Osteocyte (in vitro differentiated cells): ENCODE results near the gene HSP90AA1. TPM values are rescaled to one million over a fixed set of nuclear protein-coding genes. Genes with fewer than 3 reads are reported as not detected.
"Not testable (repeated sequence)": the region's sequence is repeated elsewhere in the genome, so short reads cannot be mapped to it uniquely, and the experiment has no call there.

Experiments
- DNase-seq: peaks from one replicate; pipeline ENCODE4 v3.0.0; 2021; ENCODE audit warnings: mixed read lengths; ENCODE audit not compliant: unreplicated experiment; ENCODE audit errors: extremely low spot score
- H3K27ac Mint-ChIP-seq: one replicate; pipeline ENCODE4 v1.8.0; 2021; ENCODE audit warnings: mild to moderate bottlenecking, mixed read lengths; ENCODE audit not compliant: unreplicated experiment
- H3K27me3 Mint-ChIP-seq: one replicate; pipeline ENCODE4 v1.8.0; 2021; ENCODE audit warnings: mixed read lengths; ENCODE audit not compliant: unreplicated experiment
- H3K36me3 Mint-ChIP-seq: one replicate; pipeline ENCODE4 v1.8.0; 2021; ENCODE audit warnings: mixed read lengths; ENCODE audit not compliant: unreplicated experiment
- H3K4me1 Mint-ChIP-seq: one replicate; pipeline ENCODE4 v1.8.0; 2021; ENCODE audit warnings: mixed read lengths; ENCODE audit not compliant: unreplicated experiment
- H3K4me3 Mint-ChIP-seq: one replicate; pipeline ENCODE4 v1.8.0; 2021; ENCODE audit warnings: mild to moderate bottlenecking, moderate library complexity, mixed read lengths; ENCODE audit not compliant: unreplicated experiment
- H3K9me3 Mint-ChIP-seq: one replicate; pipeline ENCODE4 v1.8.0; 2021; ENCODE audit warnings: mixed read lengths; ENCODE audit not compliant: unreplicated experiment
- total RNA-seq: library from RNA; stranded (reverse); gene quantifications from 2 replicates; pipeline ENCODE4 v1.2.1, GENCODE V29; 2021
- TF ChIP-seq, protein P1 (sequence below): fragments of 200-600 bp; sonication (generic); IDR thresholded peaks from 2 replicates; pipeline ENCODE4 v1.5.0; 2021; ENCODE audit warnings: antibody characterized with exemption, mild to moderate bottlenecking, moderate library complexity

Gene HSP90AA1
- total RNA-seq, 1 donor from 2014 or later = 317 TPM

DNA sequence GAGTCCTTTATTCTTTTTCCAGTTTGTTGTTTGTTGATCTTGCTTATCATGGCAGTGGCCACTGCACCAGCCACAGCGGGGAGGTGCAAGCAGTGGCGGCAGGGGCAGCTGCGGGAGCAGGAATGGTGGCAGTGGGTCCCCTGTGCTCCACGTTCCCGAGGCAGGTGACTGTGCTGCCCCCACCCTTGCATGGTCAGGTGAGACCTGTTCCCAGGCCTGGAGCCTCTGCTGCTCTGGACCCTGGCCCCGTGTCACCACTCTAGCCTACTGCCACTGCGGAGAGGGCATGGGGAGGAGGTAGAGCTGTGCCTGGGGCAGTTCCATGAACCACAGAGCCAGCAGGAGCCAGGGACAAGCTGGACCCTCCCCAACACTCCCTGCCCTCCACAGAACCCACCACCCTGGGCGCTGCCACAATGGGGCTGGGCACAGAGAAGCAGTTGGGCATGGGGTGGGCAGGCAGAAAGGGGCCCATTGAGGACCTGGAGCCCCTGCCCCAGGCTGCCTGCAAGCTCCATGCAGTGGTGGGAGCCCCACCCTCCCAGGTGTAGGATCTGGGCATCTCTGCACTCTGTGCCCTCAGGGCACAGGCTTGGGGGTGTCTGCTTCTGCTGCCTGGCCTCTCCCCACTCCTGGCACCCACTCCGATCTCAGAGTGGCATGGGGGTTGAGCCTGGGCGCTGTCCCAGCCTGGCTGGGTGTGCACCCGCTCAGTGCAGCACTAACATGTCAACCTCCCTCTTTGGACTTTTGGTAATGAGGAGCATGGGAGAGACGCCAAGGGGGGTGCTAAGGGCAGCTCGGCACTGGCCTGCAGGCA lies 29.7 kb upstream of the HSP90AA1 start:
- no peaks in the 10 kb centered on the region for H3K9me3 Mint-ChIP-seq
- TF ChIP-seq, protein P1, sequence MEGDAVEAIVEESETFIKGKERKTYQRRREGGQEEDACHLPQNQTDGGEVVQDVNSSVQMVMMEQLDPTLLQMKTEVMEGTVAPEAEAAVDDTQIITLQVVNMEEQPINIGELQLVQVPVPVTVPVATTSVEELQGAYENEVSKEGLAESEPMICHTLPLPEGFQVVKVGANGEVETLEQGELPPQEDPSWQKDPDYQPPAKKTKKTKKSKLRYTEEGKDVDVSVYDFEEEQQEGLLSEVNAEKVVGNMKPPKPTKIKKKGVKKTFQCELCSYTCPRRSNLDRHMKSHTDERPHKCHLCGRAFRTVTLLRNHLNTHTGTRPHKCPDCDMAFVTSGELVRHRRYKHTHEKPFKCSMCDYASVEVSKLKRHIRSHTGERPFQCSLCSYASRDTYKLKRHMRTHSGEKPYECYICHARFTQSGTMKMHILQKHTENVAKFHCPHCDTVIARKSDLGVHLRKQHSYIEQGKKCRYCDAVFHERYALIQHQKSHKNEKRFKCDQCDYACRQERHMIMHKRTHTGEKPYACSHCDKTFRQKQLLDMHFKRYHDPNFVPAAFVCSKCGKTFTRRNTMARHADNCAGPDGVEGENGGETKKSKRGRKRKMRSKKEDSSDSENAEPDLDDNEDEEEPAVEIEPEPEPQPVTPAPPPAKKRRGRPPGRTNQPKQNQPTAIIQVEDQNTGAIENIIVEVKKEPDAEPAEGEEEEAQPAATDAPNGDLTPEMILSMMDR = no peak
- peaks cover 1% of the 10 kb centered on the region for H3K36me3 Mint-ChIP-seq
- H3K27me3 Mint-ChIP-seq = no peaks in the 10 kb centered on the region
- H3K4me3 Mint-ChIP-seq = no peak overlapping the region
- no peaks in the 10 kb centered on the region for H3K4me1 Mint-ChIP-seq
- H3K27ac Mint-ChIP-seq = no peak overlapping the region
- DNase-seq = no peak

DNA sequence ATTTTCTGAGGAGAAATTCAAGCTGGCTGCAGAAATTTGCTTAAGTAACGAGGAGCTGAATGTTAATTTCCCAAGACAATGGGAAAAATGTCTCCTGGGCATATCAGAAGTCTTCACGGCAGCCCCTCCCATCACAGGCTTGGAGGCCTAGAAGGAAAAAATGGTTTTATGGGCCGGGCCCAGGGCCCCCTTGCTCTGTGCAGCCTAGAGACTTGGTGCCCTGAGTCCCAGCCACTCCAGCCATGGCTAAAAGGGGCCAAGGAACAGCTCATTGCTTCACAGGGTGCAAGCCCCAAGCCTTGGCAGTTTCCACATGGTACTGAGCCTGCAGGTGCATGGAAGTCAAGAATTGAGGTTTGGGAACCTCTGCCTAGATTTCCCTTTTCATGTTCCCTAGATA lies 24.3 kb upstream of the HSP90AA1 start:
- no peak for DNase-seq
- no peak overlapping the region for H3K27ac Mint-ChIP-seq
- H3K4me1 Mint-ChIP-seq = no peaks in the 10 kb centered on the region
- H3K27me3 Mint-ChIP-seq = no peaks in the 10 kb centered on the region
- TF ChIP-seq, protein P1 = no peak
- peaks cover 4% of the 10 kb centered on the region for H3K9me3 Mint-ChIP-seq
- no peak overlapping the region for H3K4me3 Mint-ChIP-seq
- peaks cover 1% of the 10 kb centered on the region for H3K36me3 Mint-ChIP-seq

DNA sequence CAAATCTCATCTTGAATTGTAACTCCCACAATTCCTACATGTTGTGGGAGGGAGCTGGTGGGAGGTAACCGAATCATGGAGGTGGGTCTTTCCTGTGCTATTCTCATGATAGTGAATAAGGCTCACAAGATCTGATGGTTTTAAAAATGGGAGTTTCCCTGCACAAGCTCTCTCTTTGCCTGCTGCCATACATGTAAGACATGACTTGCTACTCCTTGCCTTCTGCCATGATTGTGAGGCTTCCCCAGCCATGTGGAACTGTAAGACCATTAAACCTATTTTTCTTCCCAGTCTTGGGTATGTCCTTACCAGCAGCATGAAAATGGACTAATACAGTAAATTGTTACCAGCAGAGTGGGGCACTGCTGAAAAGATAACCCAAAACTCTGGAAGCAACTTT lies 22.5 kb upstream of the HSP90AA1 start:
- H3K27ac Mint-ChIP-seq, H3K4me3 Mint-ChIP-seq, H3K4me1 Mint-ChIP-seq, H3K27me3 Mint-ChIP-seq, H3K36me3 Mint-ChIP-seq, H3K9me3 Mint-ChIP-seq, DNase-seq: not testable (repeated sequence)

DNA sequence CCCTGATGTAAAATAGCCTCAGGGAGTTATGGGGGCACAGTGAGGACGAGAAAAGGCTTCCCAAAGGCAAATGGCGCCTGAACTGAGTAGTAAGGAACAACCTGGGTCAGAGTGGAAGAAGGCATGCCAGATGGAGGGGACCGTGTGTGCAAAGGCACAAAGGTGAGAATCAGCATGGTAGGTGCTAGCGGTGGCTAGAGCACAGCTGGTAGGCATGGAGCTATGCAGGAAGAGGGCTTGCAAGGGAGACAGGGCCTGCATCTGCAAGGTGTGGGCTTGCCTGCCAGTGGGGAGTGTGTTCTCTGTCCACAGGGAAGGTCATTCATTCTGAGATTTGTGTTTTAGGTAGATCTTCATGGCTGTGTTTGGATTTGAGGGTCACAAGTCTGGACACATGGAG lies 18.5 kb upstream of the HSP90AA1 start:
- no peak overlapping the region for H3K27ac Mint-ChIP-seq
- no peak for DNase-seq
- TF ChIP-seq, protein P1 = no peak
- no peak overlapping the region for H3K4me3 Mint-ChIP-seq
- H3K36me3 Mint-ChIP-seq = peaks cover 3% of the 10 kb centered on the region
- H3K4me1 Mint-ChIP-seq = peaks cover 6% of the 10 kb centered on the region
- no peaks in the 10 kb centered on the region for H3K27me3 Mint-ChIP-seq
- peaks cover 4% of the 10 kb centered on the region for H3K9me3 Mint-ChIP-seq

DNA sequence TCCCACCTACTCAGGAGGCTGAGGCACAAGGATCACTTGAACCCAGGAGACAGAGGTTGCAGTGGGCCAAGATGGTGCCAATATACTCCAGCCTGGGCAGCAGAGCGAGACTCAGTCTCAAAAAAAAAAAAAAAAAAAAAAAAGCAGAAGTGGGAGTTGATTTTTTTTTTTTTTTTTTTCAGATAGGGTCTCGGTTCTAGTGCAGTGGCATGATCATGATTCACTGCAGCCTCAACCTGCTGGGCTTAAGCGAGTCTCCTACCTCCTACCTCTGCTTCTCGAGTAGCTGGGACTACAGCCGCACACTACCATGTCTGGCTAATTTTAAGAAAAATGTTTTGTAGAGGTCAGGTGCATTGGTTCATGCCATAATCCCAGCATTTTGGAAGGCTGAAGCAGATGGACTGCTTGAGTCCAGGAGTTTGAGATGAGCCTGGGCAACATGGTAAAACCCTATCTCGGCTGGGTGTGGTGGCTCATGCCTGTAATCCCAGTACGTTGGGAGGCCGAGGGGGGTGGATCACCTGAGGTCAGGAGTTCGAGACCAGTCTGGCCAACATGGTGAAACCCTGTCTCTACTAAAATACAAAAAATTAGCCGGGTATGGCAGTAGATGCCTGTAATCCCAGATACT lies 16.3 kb upstream of the HSP90AA1 start:
- Mint-ChIP-seq H3K27ac (no peak overlapping the region), H3K27me3 (no peaks in the 10 kb centered on the region), H3K36me3 (peaks cover 3% of the 10 kb centered on the region), H3K4me3 (no peak overlapping the region), H3K4me1 (peaks cover 6% of the 10 kb centered on the region), H3K9me3 (no peaks in the 10 kb centered on the region)
- TF ChIP-seq, protein P1 = no peak
- DNase-seq = no peak
